NK-92 (cell line): ENCODE results near the gene AQP2.

Experiments
- DNase-seq: peaks from one replicate; lab custom pipeline; 2025; ENCODE audit not compliant: unreplicated experiment; lab: John Stamatoyannopoulos, UW

AQP2 gene

GRCh38 chr12:49954863-49955830 is 4.6 kb downstream of the AQP2 start:
- DNase-seq, result no peak

GRCh38 chr12:49955899-49956662 is 5.5 kb downstream of the AQP2 start:
- DNase-seq, result no peak

- DNase-seq, result no peak
Measured at GRCh38 chr12:49956663-49957569, 6.4 kb downstream of the AQP2 start.

- DNase-seq, result no peak
Measured at GRCh38 chr12:49957570-49957967, 7.0 kb downstream of the AQP2 start.

- DNase-seq, result no peak
Measured at GRCh38 chr12:49959685-49960473, 9.3 kb downstream of the AQP2 start.

- no peak for DNase-seq
Measured at GRCh38 chr12:49960474-49961110, 10.1 kb downstream of the AQP2 start.

GRCh38 chr12:49961111-49961922 is 10.8 kb downstream of the AQP2 start, which contains the start of gene AQP5:
Gene AQP5 (plus strand): TSS chr12:49961872. CDS start chr12:49962018, 146 bp downstream.
- no peak for DNase-seq

GRCh38 chr12:49961993-49962764 is 11.6 kb downstream of the AQP2 start:
- no peak for DNase-seq

- no peak for DNase-seq
Measured at GRCh38 chr12:49962861-49963765, 12.6 kb downstream of the AQP2 start.

GRCh38 chr12:49963976-49964815 is 13.7 kb downstream of the AQP2 start:
- DNase-seq, result no peak

- DNase-seq, result no peak
Measured at GRCh38 chr12:49964849-49965624, 14.5 kb downstream of the AQP2 start.

- no peak for DNase-seq
Measured at GRCh38 chr12:49965836-49966235, 15.3 kb downstream of the AQP2 start.

GRCh38 chr12:49966511-49967041 is 16.0 kb downstream of the AQP2 start:
- DNase-seq, result no peak

- no peak for DNase-seq
Measured at GRCh38 chr12:49967042-49967776, 16.7 kb downstream of the AQP2 start.
